ENCODE results near the gene DENND2A.
A peak's percentile ranks its signal among the peaks of the same experiment; 100 is the strongest.
"Not testable (repeated sequence)": the region's sequence is repeated elsewhere in the genome, so short reads cannot be mapped to it uniquely, and the experiment has no call there.

DENND2A gene

DNA sequence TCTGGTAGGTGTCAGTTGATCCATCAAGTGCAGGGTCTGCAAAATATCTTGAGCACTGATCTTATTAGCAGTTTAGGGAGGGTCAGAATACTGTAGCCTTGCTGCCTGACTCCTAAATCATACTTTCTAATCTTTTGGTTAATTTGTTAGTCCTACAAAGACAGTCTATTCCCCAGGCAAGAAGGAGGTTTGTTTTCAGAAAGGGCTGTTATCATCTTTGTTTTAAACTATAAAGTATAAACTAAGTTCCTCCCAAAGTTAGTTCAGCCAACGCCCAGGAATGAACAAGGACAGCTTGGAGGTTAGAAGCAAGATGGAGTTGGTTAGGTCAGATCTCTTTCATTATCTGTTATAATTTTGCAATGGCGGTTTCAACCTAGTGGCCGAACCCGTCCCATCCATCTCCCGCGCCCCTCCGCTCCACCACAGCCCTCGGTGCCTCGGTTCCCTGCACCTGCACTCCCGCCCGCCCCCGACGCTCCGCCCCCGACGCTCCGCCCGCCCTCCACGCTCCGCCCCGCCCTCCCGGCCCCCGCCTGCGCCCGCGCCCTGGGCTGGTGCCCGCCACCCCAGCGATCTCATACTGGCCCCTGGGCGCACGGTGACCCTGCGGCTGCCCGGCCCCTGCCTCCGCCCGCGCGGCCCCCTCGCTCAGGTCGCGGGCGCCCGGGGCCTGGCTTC, 31.9 kb upstream of the DENND2A start, which contains the start of gene ADCK2:
Gene ADCK2, plus strand, starts transcription at position 564 of the 681 bp plus-strand sequence. CDS start 386 bp downstream, outside the sequence.
- peak; percentile 75 for DNase-seq

DNA sequence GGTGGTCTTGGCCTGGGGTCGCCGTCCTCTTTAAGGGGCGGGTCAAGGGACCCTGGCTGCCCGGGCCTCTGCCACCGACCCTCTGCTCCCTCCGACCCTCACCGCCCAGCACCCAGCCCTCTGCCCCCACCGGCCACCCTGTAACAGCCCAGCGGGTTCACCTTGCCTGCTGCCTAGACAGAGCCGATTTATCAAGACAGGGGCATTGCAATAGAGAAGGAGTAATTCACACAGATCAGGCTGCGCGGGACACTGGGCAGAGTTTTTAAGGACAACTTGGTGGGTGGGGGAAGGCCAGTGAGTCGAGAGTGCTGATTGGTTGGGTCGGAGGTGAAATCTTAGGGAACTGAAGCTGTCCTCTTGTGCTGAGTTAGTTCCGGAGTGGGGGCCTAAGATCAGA, 31.4 kb upstream of the DENND2A start:
- no peak for DNase-seq

GRCh38 chr7:140670343-140670935, 29.8 kb upstream of the DENND2A start:
- DNase-seq: no peak

DNA sequence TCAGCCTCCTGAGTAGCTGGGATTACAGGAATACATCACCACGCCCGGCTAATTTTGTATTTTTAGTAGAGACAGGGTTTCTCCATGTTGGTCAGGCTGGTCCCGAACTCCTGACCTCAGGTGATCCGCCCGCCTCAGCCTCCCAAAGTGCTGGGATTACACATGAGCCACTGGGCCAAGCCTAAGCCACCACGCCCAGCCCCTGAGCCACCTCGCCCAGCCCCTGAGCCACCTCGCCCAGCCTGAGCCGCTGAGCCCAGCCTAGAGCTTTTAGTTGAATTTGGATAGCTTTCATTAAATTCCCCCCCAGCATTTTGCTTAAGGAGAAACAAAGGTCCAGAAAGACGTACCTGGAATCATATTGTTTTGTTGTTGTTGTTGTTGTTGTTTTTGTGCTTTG, 29.2 kb upstream of the DENND2A start:
- not testable (repeated sequence) for DNase-seq

- DNase-seq: no peak
These were observed 28.7 kb upstream of the DENND2A start for GRCh38 chr7:140669352-140669751.

DNA sequence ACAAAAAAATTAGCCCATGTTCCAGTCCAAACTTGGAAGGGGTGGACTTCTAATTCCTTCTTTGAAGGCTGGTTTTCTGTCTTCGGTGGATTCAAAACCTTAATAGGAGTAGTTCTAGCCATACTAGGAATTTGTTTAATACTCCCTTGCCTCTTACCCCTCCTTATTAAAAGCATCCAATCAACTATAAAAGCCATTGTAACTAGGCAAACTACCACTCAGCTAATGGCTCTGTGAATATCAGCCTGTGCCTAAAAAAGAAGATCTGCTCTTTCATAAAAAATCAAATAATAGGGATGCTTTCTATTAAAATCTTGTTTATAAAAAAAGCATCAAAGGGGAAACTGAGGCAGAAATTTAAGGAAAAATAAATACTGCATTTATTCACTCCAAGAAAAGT, 28.0 kb upstream of the DENND2A start:
- no peak for DNase-seq

DNA sequence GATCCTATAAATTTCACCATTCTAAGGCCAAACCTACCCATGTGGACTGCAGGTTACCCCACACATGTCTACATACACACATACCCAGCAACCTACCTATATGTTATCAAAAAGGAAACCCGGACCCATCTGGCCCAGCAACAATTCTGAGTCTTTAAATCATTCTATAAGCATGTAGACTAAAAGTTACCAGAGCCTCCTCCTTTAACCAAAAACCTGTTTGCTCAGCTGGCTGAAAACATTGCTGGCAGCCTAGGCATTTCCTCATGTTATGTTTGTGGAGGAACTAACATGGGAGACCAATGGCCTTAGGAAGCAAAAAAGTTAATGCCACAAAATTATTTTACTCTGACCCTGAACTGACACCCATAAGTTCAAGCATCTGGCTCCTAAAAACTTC, 26.9 kb upstream of the DENND2A start:
- DNase-seq: no peak

GRCh38 chr7:140662938-140663337, 22.3 kb upstream of the DENND2A start:
- not testable (repeated sequence) for DNase-seq

GRCh38 chr7:140661124-140661523, 20.5 kb upstream of the DENND2A start:
- DNase-seq: no peak

- no peak for DNase-seq
These were observed 19.2 kb upstream of the DENND2A start for GRCh38 chr7:140659856-140660255.

- no peak for DNase-seq
These were observed 17.3 kb upstream of the DENND2A start for GRCh38 chr7:140657891-140658290.

DNA sequence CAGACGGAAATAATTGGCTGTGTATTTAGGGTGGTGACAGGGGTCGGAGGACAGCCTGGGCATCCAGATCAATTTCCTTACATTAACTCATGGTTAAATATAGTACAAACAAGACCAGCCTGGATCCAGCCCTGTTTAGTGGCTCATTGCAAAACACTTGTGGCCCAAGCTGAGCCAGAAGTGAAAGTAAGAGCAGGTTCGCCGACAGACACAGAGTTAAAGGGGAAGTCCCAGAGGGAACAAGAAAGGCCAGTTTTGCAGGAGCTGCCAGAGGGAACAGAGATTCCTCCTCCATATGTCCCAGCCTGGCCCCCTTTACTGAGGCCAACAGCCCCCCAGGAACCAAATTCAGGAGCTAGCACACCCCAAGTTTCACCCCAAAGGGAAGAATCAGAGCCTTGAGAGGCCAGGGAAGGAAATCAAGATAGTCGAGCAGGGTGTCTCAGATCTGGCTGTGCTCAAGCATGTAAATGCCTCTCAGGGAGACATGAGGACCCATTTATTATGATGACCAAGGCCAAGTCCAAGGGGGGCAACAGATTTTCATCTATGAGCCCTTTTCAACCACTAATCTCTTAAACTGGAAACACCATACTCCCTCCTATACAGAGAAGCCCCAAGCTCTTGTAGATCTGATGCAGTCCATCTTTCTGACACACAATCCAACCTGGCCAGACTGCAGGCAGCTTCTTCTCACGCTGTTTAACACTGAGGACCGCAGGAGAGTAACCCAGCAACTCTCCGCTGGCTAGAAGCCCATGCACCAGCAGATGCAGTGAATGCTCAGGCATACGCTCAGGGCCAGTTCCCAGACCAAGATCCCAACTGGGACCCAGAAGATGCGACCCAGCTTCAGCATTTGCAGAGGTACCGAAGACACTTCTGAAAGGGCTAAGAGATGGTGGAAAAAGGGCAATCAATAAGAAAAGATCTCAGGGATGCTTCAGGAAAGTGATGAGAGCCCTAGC, 16.2 kb upstream of the DENND2A start:
- peak; percentile 74 for DNase-seq

- DNase-seq: no peak
These were observed 15.1 kb upstream of the DENND2A start for GRCh38 chr7:140655511-140656408.

DNA sequence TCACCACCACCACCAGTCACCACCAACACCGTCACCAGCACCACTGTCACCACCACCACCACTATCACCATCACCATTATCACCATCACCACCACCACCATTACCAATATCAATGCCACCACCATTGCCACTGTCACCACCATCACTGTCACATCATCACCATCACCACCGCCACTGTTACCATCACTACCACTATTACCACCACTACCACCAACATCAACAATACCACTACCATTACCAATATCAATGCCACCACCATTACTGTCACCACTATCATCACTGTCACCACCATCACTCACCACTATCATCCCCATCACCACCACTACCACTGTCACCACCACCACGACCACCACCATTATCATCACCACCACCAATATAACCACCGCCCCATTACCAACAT, 14.0 kb upstream of the DENND2A start:
- DNase-seq: no peak

DNA sequence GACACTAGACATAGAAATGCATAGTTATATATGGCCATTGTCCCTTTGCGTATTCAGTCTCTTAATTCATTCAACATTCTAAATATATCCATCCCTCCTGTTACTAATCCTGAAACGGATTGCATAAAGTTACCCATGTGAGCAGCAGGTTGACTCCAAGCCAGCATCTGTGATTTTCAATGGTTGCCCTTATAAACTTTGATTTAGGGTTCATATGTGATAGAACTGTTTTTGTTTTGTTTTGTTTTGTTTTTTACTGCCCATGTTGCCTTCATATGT, 13.4 kb upstream of the DENND2A start:
- DNase-seq: no peak

DNA sequence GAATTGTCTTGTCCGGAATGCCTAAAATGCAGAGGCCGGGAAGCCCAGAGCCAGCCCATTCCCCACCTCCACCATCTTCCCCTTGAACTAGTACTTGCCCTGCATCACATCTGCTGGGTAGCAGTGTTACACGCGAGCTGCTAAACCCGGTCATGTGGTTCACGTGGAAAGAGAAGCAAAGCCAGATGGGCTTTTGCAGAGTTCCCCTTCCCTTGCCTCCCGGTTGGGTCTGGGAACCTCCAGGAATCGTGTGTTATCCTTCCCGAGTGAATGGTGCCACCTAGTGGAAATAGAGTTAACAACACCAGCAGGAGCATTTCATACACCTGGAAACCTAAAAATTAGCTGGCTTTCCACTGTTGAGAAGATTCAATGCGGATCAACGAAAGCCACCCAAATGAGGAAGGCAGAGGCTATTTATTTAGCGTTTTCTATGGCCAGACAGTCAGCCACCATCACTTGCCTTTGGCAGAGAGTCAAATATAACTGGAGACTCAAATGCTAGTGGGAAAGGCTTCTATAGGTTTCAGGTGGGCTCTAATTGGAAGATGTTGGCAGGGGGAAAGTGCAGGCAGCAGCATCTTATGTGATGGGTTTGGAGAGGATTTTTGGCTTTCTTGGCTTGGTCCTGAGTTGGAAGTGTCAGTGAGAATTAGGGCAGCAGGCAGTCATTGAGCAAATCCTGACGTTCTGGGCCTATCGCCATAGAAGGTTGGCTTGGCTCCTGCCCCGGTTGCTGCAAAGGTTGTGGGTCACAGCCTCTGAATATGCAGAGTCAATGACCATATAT, 12.9 kb upstream of the DENND2A start:
- DNase-seq: peak; percentile 70

DNA sequence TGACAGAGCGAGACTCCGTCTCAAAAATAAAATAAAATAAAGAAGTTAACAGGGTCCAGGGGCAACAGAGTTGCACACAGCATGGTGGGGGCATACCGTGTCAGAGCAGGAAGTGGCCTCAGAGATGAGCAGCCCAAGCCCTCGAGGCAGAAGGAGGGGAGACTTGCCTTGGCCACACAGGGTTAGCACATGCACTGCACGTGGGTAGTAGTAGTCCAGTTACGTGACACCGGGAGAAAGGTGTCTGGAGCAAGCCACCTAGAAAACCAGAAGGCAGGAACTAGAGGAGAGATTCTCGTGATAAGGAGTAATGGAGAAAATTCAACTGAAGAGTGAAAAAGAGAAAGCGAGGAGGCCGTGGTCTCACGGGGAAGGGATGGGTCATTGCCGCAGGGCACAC, 9.8 kb upstream of the DENND2A start:
- no peak for DNase-seq

DNA sequence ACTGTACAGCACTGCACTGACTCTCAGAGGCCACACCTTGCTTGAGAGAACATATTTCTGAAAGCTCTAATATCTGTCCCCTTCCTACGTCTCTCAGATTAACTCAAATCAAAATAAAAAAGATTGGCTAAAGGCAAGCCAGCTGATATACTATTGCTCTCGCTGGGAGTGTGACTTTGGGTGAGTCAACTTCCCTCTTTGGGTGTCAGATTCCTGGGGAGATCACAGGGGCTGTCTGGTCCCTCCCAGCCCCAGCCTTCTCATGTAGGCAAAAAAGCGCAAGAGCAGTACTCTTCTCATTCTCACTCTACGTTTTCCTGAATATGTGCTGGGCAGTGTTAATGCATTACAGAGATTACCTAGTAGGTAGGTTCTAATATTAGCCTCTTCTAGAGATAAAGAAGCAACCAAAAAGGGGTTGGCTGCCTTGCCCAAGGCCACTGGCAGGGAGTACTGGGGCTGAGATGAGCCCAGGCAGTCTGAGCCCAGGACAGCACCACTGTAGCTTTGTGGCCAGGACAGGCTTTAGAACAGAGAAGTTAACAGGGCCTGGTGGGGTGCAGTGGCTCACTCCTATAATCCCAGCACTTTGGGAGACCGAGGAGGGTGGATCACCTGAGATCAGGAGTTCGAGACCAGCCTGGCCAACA, 9.1 kb upstream of the DENND2A start:
- DNase-seq: no peak

DNA sequence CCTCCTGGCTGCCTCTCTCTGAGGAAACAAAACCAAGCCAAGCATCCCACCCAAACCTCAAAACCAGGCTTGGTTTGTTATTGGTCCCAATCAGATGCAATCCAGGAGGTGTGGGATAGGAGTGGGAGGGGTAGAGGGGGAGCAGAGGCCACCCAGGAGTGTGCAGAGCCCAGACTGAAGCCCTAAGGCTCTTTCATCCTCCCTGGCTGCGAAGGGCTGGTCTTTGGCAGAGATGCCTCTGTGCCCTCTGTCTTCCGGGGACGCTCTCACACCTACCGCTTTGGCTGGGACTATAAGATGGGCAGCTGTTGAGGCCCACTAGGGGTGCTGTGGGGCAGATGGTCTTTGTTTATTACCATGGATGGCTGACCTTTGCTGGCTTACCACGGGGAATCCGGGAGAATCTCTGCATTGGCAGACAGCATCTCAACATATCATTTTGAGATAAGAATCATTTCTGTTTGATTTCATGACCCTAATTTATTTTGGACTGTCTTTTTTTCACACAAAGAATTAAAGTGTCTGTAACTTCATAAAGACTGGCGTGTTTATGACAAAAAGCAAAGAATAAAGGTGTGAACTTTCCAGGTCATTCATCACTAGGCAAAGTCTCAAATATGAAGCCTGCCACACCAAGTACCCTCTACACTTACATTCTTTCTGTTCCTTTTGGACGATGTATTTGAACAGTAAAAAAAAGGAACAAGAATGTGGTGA, 6.5 kb upstream of the DENND2A start:
- DNase-seq: peak; percentile 80

GRCh38 chr7:140645166-140645900, 4.7 kb upstream of the DENND2A start:
- peak; percentile 45 for DNase-seq

All from hematopoietic multipotent progenitor cell treated with erythropoietin and hydrocortisone succinate and interleukin-3 and kit ligand, for 6 days (in vitro differentiated cells).